HCT116 (cell line): ENCODE measurements around the gene CBS.
"Not testable (repeated sequence)": the region's sequence is repeated elsewhere in the genome, so short reads cannot be mapped to it uniquely, and the experiment has no call there.

Experiments used
- EZH2 ChIP-seq: fragments of 200-600 bp; sonication (generic); IDR thresholded peaks from 2 replicates; pipeline ENCODE4 v1.6.1; 2017; ENCODE audit warnings: antibody characterized with exemption, mixed run types
- EZH2phosphoT487 ChIP-seq: fragments of 200-600 bp; IDR thresholded peaks from 2 replicates; pipeline ENCODE4 v1.6.1; 2018; ENCODE audit warnings: antibody characterized with exemption, borderline replicate concordance
- SRF ChIP-seq: IDR thresholded peaks from 2 replicates; pipeline ENCODE4 v1.6.1; 2012; ENCODE audit warnings: low read depth

DNA sequence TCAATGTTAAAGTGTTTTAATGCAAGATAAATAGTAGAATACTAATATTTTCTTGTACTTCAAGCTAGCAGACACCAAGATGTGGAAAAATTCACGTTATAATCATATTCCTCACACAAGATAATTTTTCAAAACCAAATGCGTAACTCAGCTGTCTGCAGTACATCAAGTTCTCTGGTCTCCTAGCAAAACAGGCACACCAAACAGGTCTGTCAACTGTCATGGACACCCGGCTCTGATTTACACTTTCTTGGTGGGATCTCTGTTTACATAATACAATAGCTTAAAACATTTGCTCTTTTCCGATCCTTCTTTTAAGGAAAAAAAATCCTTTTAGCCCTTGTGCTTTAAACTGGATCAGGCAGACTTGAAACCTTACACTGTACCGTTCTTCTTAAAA is 26.0 kb upstream of the CBS start:
- not testable (repeated sequence) for TF ChIP-seq EZH2, SRF, EZH2phosphoT487
